Osteocyte (in vitro differentiated cells): ENCODE results near the gene IFNK. TPM values are rescaled to one million over a fixed set of nuclear protein-coding genes. Genes with fewer than 3 reads are reported as not detected.

Source experiments
- DNase-seq: peaks from one replicate; pipeline ENCODE4 v3.0.0; 2021; ENCODE audit warnings: mixed read lengths; ENCODE audit not compliant: unreplicated experiment; ENCODE audit errors: extremely low spot score
- H3K27ac Mint-ChIP-seq: one replicate; pipeline ENCODE4 v1.8.0; 2021; ENCODE audit warnings: mild to moderate bottlenecking, mixed read lengths; ENCODE audit not compliant: unreplicated experiment
- H3K27me3 Mint-ChIP-seq: one replicate; pipeline ENCODE4 v1.8.0; 2021; ENCODE audit warnings: mixed read lengths; ENCODE audit not compliant: unreplicated experiment
- H3K36me3 Mint-ChIP-seq: one replicate; pipeline ENCODE4 v1.8.0; 2021; ENCODE audit warnings: mixed read lengths; ENCODE audit not compliant: unreplicated experiment
- H3K4me1 Mint-ChIP-seq: one replicate; pipeline ENCODE4 v1.8.0; 2021; ENCODE audit warnings: mixed read lengths; ENCODE audit not compliant: unreplicated experiment
- H3K4me3 Mint-ChIP-seq: one replicate; pipeline ENCODE4 v1.8.0; 2021; ENCODE audit warnings: mild to moderate bottlenecking, moderate library complexity, mixed read lengths; ENCODE audit not compliant: unreplicated experiment
- H3K9me3 Mint-ChIP-seq: one replicate; pipeline ENCODE4 v1.8.0; 2021; ENCODE audit warnings: mixed read lengths; ENCODE audit not compliant: unreplicated experiment
- long read RNA-seq: library from polyadenylated mRNA; unstranded; transcript quantifications from one replicate; pipeline ENCODE4 v2.0.0, GENCODE V29; 2021
- total RNA-seq: library from RNA; stranded (reverse); gene quantifications from 2 replicates; pipeline ENCODE4 v1.2.1, GENCODE V29; 2021
- TF ChIP-seq, protein P1 (sequence below): fragments of 200-600 bp; sonication (generic); IDR thresholded peaks from 2 replicates; pipeline ENCODE4 v1.5.0; 2021; ENCODE audit warnings: antibody characterized with exemption, mild to moderate bottlenecking, moderate library complexity

Gene IFNK
- not detected in 2 replicates for total RNA-seq
- long read RNA-seq: 0 reads

DNA sequence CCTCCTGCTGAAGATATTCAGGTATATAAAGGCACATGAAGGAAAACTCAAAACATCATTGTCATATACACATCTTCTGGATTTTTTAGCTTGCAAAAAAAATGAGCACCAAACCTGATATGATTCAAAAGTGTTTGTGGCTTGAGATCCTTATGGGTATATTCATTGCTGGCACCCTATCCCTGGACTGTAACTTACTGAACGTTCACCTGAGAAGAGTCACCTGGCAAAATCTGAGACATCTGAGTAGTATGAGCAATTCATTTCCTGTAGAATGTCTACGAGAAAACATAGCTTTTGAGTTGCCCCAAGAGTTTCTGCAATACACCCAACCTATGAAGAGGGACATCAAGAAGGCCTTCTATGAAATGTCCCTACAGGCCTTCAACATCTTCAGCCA, at the start of gene IFNK:
Gene IFNK, plus strand, starts transcription at position 55 of the 400 bp plus-strand sequence. Its CDS starts 47 bp downstream, at position 102.
- H3K27ac Mint-ChIP-seq: no peak within 1 kb of the TSS
- H3K27me3 Mint-ChIP-seq: peaks cover 44% of the 10 kb centered on the region
- H3K4me1 Mint-ChIP-seq: peaks cover 13% of the 10 kb centered on the region
- no peaks in the 10 kb centered on the region for H3K9me3 Mint-ChIP-seq
- no peak within 1 kb of the TSS for H3K4me3 Mint-ChIP-seq
- TF ChIP-seq, protein P1, sequence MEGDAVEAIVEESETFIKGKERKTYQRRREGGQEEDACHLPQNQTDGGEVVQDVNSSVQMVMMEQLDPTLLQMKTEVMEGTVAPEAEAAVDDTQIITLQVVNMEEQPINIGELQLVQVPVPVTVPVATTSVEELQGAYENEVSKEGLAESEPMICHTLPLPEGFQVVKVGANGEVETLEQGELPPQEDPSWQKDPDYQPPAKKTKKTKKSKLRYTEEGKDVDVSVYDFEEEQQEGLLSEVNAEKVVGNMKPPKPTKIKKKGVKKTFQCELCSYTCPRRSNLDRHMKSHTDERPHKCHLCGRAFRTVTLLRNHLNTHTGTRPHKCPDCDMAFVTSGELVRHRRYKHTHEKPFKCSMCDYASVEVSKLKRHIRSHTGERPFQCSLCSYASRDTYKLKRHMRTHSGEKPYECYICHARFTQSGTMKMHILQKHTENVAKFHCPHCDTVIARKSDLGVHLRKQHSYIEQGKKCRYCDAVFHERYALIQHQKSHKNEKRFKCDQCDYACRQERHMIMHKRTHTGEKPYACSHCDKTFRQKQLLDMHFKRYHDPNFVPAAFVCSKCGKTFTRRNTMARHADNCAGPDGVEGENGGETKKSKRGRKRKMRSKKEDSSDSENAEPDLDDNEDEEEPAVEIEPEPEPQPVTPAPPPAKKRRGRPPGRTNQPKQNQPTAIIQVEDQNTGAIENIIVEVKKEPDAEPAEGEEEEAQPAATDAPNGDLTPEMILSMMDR: no peak
- DNase-seq: no peak
- peaks cover 3% of the 10 kb centered on the region for H3K36me3 Mint-ChIP-seq

DNA sequence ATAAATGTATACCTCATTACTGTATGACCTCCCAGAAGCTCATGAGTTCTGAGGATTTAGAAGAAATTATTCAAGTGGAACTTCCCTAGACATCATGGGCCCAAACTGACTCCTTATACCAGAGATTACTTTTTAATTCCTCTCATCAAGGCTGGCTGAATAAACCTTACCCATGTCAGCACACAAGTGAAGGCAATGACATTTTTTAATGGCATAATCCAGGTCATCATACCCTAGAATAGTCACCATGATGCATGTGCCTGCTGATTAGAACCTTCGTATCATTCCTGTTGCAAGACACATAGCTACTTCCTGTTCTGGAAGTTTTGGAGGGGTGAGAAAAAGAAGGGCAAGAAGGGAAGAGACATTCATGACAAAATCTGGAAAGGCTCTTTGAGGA, 49.8 kb upstream of the IFNK start:
- peaks cover 11% of the 10 kb centered on the region for H3K36me3 Mint-ChIP-seq
- H3K27me3 Mint-ChIP-seq: peaks cover 2% of the 10 kb centered on the region
- H3K9me3 Mint-ChIP-seq: peaks cover 6% of the 10 kb centered on the region
- no peak overlapping the region for H3K4me3 Mint-ChIP-seq
- H3K27ac Mint-ChIP-seq: no peak overlapping the region
- no peak for DNase-seq
- H3K4me1 Mint-ChIP-seq: peaks cover 40% of the 10 kb centered on the region
- TF ChIP-seq, protein P1: no peak

DNA sequence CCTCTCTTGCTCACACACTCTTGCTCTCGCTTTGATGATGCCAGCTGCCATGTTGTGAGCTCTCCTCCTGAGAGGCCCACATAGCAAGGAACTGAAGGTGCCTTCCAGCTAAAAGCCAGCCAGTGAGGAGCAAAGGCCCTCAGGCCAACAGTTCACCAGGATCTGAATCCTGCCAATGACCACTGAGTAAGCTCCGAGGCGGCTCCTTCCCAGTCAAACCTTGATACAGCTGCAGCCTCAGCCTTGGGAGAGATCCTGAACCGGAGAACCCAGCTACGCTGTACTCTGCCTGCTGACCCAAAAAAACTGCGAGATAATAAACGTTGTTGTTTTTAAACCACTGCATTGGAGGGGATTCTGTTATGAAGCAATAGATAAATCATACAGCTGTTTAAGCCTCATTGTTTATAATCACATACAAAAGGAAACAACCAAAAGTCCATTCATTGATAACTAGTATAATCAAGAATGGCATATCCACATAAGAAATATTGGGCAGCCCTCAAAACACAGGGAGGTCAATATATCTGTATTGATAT, 49.0 kb upstream of the IFNK start:
- no peak for DNase-seq
- Mint-ChIP-seq H3K4me1 (peaks cover 38% of the 10 kb centered on the region), H3K27ac (no peak overlapping the region), H3K9me3 (peaks cover 6% of the 10 kb centered on the region), H3K4me3 (no peak overlapping the region), H3K36me3 (peaks cover 12% of the 10 kb centered on the region), H3K27me3 (peaks cover 2% of the 10 kb centered on the region)
- TF ChIP-seq, protein P1: no peak

GRCh38 chr9:27476870-27477515, 47.1 kb upstream of the IFNK start:
- DNase-seq: no peak
- TF ChIP-seq, protein P1: no peak
- H3K4me3 Mint-ChIP-seq: no peak overlapping the region
- peaks cover 6% of the 10 kb centered on the region for H3K9me3 Mint-ChIP-seq
- peaks cover 9% of the 10 kb centered on the region for H3K36me3 Mint-ChIP-seq
- no peak overlapping the region for H3K27ac Mint-ChIP-seq
- no peaks in the 10 kb centered on the region for H3K27me3 Mint-ChIP-seq
- peaks cover 24% of the 10 kb centered on the region for H3K4me1 Mint-ChIP-seq

DNA sequence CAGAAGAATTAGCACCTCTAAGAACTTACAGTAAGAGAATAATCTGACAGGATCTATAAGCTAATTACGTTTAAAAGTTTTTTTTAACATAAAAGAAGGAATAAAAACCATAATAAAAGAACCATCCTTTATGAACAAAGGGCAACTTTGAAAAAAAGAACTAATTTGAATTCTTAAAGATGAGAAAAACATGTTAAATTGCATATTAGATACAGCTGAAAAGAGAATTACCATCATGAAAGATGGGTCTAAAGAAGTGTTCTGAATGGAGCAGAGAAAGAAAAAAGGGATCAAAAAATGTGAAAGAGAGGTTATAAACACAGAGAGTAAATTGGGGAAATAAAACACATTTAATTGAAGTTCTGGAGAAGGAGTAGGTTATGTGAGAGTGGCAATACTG, 45.8 kb upstream of the IFNK start:
- peaks cover 9% of the 10 kb centered on the region for H3K36me3 Mint-ChIP-seq
- no peak overlapping the region for H3K27ac Mint-ChIP-seq
- no peaks in the 10 kb centered on the region for H3K27me3 Mint-ChIP-seq
- no peak for DNase-seq
- no peak overlapping the region for H3K4me3 Mint-ChIP-seq
- TF ChIP-seq, protein P1: no peak
- H3K9me3 Mint-ChIP-seq: peaks cover 6% of the 10 kb centered on the region
- peaks cover 11% of the 10 kb centered on the region for H3K4me1 Mint-ChIP-seq
